ENCODE results near the gene MORN1. TPM values are rescaled to one million over a fixed set of nuclear protein-coding genes. Genes with fewer than 3 reads are reported as not detected.
A peak's percentile ranks its signal among the peaks of the same experiment; 100 is the strongest.

MORN1 gene
- total and polyA plus RNA-seq, 9 of the 15 experiments (the other 6 are each of a cell fraction or from before 2014, with no cell fraction given), result 0.24 to 9.3 (median 4.2) TPM

- BruUV-seq (replicated peaks), result no TSS peak
- FAIRE-seq (peak; percentile 71), DNase-seq (ENCODE audit: extremely low read depth in 1 of 4, low spot score in 3 of 4) (no peak), ATAC-seq (peak; percentile 55)
- Histone ChIP-seq H3K9me3 (replicated peaks; ENCODE audit: control insufficient read depth, insufficient read depth, low read depth, low read length) (peaks cover 2% of the 10 kb centered on the region), H3K79me2 (ENCODE audit: control insufficient read depth, insufficient read depth, low read length) (peaks cover 57% of the 10 kb centered on the region), H3K9me1 (ENCODE audit: control insufficient read depth, insufficient read depth, low read length) (peaks cover 9% of the 10 kb centered on the region), H3K4me3 (no peak overlapping the region), H3K36me3 (ENCODE audit: control insufficient read depth, insufficient read depth, low read length) (peaks cover 4% of the 10 kb centered on the region; the same call in 1 of the 3 replicates), H2AFZ (ENCODE audit: low read depth, low read length) (no peak overlapping the region), H3K4me2 (ENCODE audit: insufficient read depth, low read length) (no peak overlapping the region), H3K9ac (ENCODE audit: insufficient read depth in 1 of 2, low read depth in 2 of 2, low read length in 2 of 2) (peak overlapping the region in 1 of 2 experiments; percentile 81; a peak in 2 of 4 replicates), H3K27ac (ENCODE audit: extremely low read depth, low read depth, low read length) (no peak overlapping the region), H3K4me1 (replicated peaks in 1 of 2; ENCODE audit: control insufficient read depth in 2 of 2, insufficient read depth in 2 of 2, low read length in 2 of 2) (peaks cover 10 to 48% of the 10 kb centered on the region in 2 experiments; a peak in 4 of 5 replicates), H3K27me3 (ENCODE audit: control insufficient read depth in 2 of 2, insufficient read depth in 2 of 2, low read length in 2 of 2) (no peaks in the 10 kb centered on the region), H4K20me1 (replicated peaks; ENCODE audit: control insufficient read depth, insufficient read depth, low read length) (peaks cover 22% of the 10 kb centered on the region; the same call in 1 of the 2 replicates)
- intact Hi-C loops (cut with micrococcal nuclease), result no loop called here
- ChIA-PET POLR2A (interaction anchor here (0.5 to 0.9 kb wide), 6 partner anchors 9 to 108 kb away, joined by 3 to 5 read pairs (median 4); no protein-coding TSS in a partner anchor), CTCF (ENCODE audit: low intra/inter-chr PET ratio) (no interaction called here)
- in situ Hi-C loops (cut with MboI), result no loop called here
- 72% methylated on average over 25 of the region's 27 CpGs for WGBS (ENCODE audit: insufficient coverage, low coverage, missing lambda C conversion rate)
- TF ChIP-seq SMAD4 (CRISPR knock-in tag; conservative IDR thresholded peaks at IDR 0.05) (0 out of 2 replicates have a peak, but pooled peaks have one; percentile 54), CEBPB (tag; IDR thresholded peaks at IDR 0.05) (peak; percentile 59), TAF1 (IDR thresholded peaks at IDR 0.05; ENCODE audit: control insufficient read depth, extremely low read depth, insufficient read depth, low read length, severe bottlenecking) (no peak), POLR2G (IDR thresholded peaks at IDR 0.05; ENCODE audit: low read depth, low read length) (peak; percentile 43), MBD2 (IDR thresholded peaks at IDR 0.05; ENCODE audit: borderline replicate concordance, low read depth) (no peak)
Measured at GRCh38 chr1:2283991-2284895, 107.1 kb downstream of the MORN1 start.

Measured in K562 (cell line).